Choroid plexus epithelial cell (primary cell): Measurements from ENCODE around the gene CCND2.

Experiments used
- DNase-seq: peaks from one replicate; pipeline ENCODE4 v3.0.0-alpha.2; 2010; ENCODE audit warnings: low read depth
- H3K4me3 ChIP-seq: 2 replicates; pipeline ENCODE4 v1.5.1; 2011; ENCODE audit warnings: low read depth, mild to moderate bottlenecking, control low read depth, low read length, moderate library complexity
- TF ChIP-seq, protein P1 (sequence below): conservative IDR thresholded peaks from 2 replicates; pipeline ENCODE4 v1.5.1; 2011; ENCODE audit warnings: low read depth, mild to moderate bottlenecking, control low read depth, inconsistent platforms, low read length, moderate library complexity

CCND2 gene

GRCh38 chr12:4286771-4287317, 13.3 kb downstream of the CCND2 start:
- TF ChIP-seq, protein P1, sequence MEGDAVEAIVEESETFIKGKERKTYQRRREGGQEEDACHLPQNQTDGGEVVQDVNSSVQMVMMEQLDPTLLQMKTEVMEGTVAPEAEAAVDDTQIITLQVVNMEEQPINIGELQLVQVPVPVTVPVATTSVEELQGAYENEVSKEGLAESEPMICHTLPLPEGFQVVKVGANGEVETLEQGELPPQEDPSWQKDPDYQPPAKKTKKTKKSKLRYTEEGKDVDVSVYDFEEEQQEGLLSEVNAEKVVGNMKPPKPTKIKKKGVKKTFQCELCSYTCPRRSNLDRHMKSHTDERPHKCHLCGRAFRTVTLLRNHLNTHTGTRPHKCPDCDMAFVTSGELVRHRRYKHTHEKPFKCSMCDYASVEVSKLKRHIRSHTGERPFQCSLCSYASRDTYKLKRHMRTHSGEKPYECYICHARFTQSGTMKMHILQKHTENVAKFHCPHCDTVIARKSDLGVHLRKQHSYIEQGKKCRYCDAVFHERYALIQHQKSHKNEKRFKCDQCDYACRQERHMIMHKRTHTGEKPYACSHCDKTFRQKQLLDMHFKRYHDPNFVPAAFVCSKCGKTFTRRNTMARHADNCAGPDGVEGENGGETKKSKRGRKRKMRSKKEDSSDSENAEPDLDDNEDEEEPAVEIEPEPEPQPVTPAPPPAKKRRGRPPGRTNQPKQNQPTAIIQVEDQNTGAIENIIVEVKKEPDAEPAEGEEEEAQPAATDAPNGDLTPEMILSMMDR, result no peak
- H3K4me3 ChIP-seq, result no peak overlapping the region
- DNase-seq, result no peak

- TF ChIP-seq, protein P1, result no peak
- no peak for DNase-seq
- no peak overlapping the region for H3K4me3 ChIP-seq
These were observed 14.0 kb downstream of the CCND2 start for GRCh38 chr12:4287325-4288211.

DNA sequence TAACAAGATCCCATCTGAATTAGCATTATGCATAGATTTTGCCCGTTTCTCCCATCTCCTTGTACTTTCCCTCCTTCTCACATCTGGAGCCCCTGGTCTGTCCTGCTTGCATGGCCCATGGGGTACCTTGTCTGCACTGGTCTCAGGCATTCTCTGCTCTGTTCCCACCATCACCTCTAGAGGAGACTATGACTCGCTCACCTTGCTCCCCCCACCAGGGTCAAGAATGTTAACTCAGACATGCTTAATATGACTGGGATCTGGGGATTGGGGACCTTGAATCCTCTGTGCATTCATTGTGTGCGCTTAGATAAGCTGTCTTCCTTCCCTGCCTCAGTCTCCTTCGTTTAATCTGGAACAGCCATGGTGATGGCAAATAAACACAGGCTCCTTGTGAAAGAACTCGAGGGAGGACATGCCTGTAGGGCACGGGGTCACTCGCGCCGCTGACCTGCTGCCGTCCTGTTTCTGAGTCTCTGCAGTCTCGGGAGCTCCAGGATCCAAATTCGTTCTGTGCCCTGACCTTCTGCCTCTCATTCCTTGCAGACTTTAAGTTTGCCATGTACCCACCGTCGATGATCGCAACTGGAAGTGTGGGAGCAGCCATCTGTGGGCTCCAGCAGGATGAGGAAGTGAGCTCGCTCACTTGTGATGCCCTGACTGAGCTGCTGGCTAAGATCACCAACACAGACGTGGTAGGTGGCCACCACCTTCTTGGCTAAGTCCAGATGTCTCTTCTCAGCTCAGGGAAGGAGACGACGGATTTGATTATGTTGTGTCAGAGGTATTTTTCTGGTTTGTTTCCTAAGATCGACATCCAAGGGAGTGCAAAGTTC, 15.0 kb downstream of the CCND2 start:
- no peak overlapping the region for H3K4me3 ChIP-seq
- TF ChIP-seq, protein P1, result no peak

GRCh38 chr12:4289231-4289878, 15.8 kb downstream of the CCND2 start:
- TF ChIP-seq, protein P1, result no peak
- no peak overlapping the region for H3K4me3 ChIP-seq
- DNase-seq, result no peak

More for the DNA sequence above, 15.0 kb downstream of the CCND2 start:
- DNase-seq, result no peak

GRCh38 chr12:4289998-4290790, 16.6 kb downstream of the CCND2 start:
- DNase-seq, result no peak
- TF ChIP-seq, protein P1, result no peak
- no peak overlapping the region for H3K4me3 ChIP-seq
